ENCODE measurements around the gene DDX1. TPM values are rescaled to one million over a fixed set of nuclear protein-coding genes. Genes with fewer than 3 reads are reported as not detected.

Gene DDX1
- total RNA-seq, 1 donor from 2014 or later: 81.3 TPM

DNA sequence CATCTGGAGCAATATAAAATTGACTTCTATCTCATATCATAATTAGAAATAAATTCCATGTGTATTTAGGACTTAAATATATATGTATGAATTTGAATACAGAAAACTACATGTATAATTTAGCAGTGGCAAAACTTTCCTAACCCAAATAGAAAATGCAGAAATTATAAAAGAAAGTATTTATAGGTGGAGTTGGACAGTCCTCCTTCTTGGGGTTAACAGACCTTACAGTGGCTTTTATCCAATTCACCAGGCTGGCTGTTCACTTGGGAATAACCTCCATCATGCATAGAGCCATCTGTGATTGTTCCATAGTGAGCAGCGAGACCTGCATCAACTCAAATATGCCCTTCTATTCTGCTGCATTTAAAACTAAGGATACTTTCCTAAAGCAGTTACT is 8.3 kb downstream of the DDX1 start:
- no peak overlapping the region for H3K4me3 ChIP-seq (ENCODE audit: low read depth, low read length)
- FAIRE-seq (no peak), DNase-seq (ENCODE audit: low read depth) (no peak)
- no peaks in the 10 kb centered on the region for H3K27me3 ChIP-seq (ENCODE audit: control insufficient read depth, insufficient read depth, low read length)
- H3K36me3 ChIP-seq (ENCODE audit: control insufficient read depth, insufficient read depth, low read length): peaks cover 20% of the 10 kb centered on the region
- TF ChIP-seq, protein P1, sequence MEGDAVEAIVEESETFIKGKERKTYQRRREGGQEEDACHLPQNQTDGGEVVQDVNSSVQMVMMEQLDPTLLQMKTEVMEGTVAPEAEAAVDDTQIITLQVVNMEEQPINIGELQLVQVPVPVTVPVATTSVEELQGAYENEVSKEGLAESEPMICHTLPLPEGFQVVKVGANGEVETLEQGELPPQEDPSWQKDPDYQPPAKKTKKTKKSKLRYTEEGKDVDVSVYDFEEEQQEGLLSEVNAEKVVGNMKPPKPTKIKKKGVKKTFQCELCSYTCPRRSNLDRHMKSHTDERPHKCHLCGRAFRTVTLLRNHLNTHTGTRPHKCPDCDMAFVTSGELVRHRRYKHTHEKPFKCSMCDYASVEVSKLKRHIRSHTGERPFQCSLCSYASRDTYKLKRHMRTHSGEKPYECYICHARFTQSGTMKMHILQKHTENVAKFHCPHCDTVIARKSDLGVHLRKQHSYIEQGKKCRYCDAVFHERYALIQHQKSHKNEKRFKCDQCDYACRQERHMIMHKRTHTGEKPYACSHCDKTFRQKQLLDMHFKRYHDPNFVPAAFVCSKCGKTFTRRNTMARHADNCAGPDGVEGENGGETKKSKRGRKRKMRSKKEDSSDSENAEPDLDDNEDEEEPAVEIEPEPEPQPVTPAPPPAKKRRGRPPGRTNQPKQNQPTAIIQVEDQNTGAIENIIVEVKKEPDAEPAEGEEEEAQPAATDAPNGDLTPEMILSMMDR (IDR thresholded peaks at IDR 0.05; ENCODE audit: insufficient read depth, low read length, severe bottlenecking): no peak

DNA sequence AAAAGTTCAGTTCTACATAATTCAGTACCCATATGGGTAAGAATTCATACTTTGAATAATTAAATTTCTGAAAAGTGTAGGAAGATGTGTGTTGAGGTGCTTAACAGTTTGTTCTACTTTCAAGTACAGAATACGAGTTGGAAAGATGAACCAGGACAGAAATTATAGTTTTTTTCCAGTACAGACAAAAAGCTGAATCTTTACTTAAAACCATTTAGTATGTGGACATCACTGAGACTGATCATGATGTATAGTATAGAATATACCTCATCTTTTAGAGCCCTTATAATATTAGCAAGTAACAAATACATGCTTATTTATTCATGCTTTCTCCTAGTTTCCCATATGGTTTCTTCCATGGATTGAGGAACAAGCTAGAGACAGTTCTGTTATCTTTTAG is 10.0 kb downstream of the DDX1 start:
- DNase-seq (ENCODE audit: low read depth) (no peak), FAIRE-seq (no peak)
- peaks cover 19% of the 10 kb centered on the region for H3K36me3 ChIP-seq (ENCODE audit: control insufficient read depth, insufficient read depth, low read length)
- TF ChIP-seq, protein P1 (IDR thresholded peaks at IDR 0.05; ENCODE audit: insufficient read depth, low read length, severe bottlenecking): no peak
- no peak overlapping the region for H3K4me3 ChIP-seq (ENCODE audit: low read depth, low read length)
- no peaks in the 10 kb centered on the region for H3K27me3 ChIP-seq (ENCODE audit: control insufficient read depth, insufficient read depth, low read length)

DNA sequence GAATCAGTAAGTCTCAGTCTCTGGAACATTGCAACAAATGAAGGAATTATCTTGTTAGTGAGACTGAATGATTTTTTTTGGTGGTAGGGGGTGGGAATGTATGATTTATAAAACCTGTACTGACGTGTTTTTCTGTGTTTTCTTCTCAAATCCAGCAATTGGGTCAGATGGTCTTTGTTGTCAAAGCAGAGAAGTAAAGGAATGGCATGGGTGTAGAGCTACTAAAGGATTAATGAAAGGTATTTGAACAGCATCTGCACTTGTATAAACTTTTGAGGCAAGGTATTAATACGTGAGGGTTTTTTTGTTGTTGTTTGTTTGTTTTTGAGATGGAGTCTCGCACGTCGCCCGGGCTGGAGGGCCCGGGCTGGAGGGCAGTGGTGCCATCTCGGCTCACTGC is 10.7 kb downstream of the DDX1 start:
- TF ChIP-seq, protein P1 (IDR thresholded peaks at IDR 0.05; ENCODE audit: insufficient read depth, low read length, severe bottlenecking): no peak
- DNase-seq (ENCODE audit: low read depth) (no peak), FAIRE-seq (no peak)
- Histone ChIP-seq H3K36me3 (ENCODE audit: control insufficient read depth, insufficient read depth, low read length) (peaks cover 19% of the 10 kb centered on the region), H3K27me3 (ENCODE audit: control insufficient read depth, insufficient read depth, low read length) (no peaks in the 10 kb centered on the region), H3K4me3 (ENCODE audit: low read depth, low read length) (no peak overlapping the region)

DNA sequence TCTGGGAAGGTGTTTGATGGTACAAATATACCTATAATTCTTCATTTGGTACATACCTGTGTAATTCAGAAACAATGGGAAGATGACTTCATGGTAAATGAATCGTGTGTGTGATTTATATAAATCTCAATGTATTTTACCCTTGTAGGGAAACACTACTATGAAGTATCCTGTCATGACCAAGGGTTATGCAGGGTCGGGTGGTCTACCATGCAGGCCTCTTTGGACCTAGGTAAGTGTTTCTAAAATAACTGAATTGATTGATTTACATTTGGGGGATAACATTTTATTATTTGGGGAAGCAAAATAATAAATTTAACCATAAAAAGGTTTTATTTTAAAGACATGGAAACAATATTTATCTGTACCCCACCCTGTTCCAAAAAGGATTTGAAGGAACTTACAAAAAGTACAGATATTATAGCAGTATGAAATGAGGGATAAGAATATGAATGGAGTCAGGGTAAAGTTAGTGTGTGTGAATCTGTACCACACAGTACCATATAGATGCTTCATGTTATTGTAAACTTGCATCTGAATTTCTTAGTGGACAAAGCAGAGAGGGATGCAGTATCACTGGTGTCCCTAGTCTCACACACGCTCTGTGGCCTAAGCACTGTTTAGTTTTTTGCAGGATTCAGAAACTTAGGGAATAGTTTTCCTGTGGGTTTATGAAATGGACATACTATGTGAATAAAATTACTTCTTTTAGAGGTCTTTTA is 11.5 kb downstream of the DDX1 start:
- no peak for FAIRE-seq
- DNase-seq (ENCODE audit: low read depth): no peak
- Histone ChIP-seq H3K27me3 (ENCODE audit: control insufficient read depth, insufficient read depth, low read length) (no peaks in the 10 kb centered on the region), H3K4me3 (ENCODE audit: low read depth, low read length) (no peak overlapping the region), H3K36me3 (ENCODE audit: control insufficient read depth, insufficient read depth, low read length) (peaks cover 19% of the 10 kb centered on the region)
- TF ChIP-seq, protein P1 (IDR thresholded peaks at IDR 0.05; ENCODE audit: insufficient read depth, low read length, severe bottlenecking): no peak

DNA sequence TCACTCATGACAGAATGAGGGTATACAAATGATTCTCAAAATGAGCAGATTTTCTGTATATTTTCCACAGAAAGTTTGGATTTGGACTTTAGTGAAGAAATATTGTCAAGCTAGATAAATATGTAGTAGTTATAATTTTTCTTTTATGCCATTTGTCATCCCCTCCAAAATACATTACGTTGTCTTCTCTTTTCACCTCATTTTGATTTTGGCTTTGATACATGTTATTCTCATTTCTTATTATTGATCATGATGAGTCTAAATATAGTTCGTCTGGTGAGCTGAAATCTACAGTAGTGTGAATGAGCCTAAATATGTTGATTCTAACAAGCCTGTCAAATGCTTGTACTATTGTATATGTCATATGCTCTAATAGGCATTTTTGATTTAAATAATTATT is 12.3 kb downstream of the DDX1 start:
- Histone ChIP-seq H3K27me3 (ENCODE audit: control insufficient read depth, insufficient read depth, low read length) (no peaks in the 10 kb centered on the region), H3K4me3 (ENCODE audit: low read depth, low read length) (no peak overlapping the region), H3K36me3 (ENCODE audit: control insufficient read depth, insufficient read depth, low read length) (peaks cover 19% of the 10 kb centered on the region)
- no peak for FAIRE-seq
- DNase-seq (ENCODE audit: low read depth): no peak
- TF ChIP-seq, protein P1 (IDR thresholded peaks at IDR 0.05; ENCODE audit: insufficient read depth, low read length, severe bottlenecking): no peak

DNA sequence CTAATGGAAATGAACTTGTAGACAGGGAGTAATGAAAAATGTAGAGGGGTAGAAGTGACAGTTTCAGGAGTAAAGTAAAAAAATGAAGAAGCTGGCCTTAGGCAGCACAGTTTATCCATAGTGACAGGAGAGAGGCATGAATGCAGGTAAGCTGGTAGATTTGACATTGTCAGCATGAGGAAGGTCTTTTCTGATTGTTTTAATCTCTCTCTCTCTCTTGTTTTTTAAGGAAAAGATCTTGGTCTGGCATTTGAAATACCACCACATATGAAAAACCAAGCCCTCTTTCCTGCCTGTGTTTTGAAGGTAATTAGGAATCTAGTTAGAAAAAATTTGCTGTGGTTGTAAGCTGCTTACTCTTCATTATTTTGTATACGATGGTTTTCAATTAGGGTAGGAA is 14.1 kb downstream of the DDX1 start:
- TF ChIP-seq, protein P1 (IDR thresholded peaks at IDR 0.05; ENCODE audit: insufficient read depth, low read length, severe bottlenecking): no peak
- Histone ChIP-seq H3K27me3 (ENCODE audit: control insufficient read depth, insufficient read depth, low read length) (no peaks in the 10 kb centered on the region), H3K4me3 (ENCODE audit: low read depth, low read length) (no peak overlapping the region), H3K36me3 (ENCODE audit: control insufficient read depth, insufficient read depth, low read length) (peaks cover 16% of the 10 kb centered on the region)
- no peak for FAIRE-seq
- no peak for DNase-seq (ENCODE audit: low read depth)
